ENCODE data around the gene CCDC85B.

CCDC85B gene

GRCh38 chr11:65887723-65888162 is 2.7 kb upstream of the CCDC85B start:
- DNase-seq, result no peak

DNA sequence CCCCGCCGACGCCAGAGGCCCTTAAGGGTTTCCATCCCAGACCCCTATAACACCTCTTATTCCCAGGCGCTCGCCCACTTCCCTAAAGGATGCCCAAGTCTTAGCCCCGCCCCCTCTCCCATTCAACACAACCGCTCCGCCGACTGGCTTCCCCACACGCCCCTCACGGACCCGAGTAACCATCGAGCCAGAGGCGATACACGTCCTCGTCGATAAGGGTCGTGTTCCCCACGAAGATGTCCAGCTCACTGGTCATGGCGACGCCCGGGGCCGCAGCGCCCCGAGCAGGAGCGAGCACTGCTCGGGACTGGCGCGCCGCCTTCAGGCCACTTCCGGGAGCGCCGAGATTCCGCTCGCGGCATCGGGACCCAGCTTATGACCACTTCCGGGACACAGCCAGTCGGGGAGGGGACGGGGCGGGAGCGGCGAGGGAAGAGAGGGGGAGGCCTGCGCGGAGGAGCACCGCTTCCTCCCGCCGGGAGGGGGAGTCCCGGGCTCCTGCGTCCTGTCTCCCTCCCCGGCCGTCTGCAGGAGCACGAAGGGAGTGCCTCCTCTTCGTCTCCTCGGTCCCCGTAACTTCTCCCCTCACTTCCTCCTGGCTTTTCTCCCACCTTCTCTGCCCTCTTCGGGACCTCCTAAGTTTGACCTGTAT is 2.2 kb upstream of the CCDC85B start, which contains the start of gene FIBP:
Gene FIBP (minus strand): TSS at position 309 of the 652 bp plus-strand sequence. CDS start 53 bp downstream, at position 256.
- DNase-seq, result peak; percentile 97 to 98 (median 98)

GRCh38 chr11:65891219-65892136 is 1.0 kb downstream of the CCDC85B start:
- DNase-seq, result peak in 3 of 4 experiments; percentile 47 to 63 (median 58)

GRCh38 chr11:65892137-65892540 is 1.7 kb downstream of the CCDC85B start:
- peak in 1 of 4 experiments; percentile 3 for DNase-seq

DNA sequence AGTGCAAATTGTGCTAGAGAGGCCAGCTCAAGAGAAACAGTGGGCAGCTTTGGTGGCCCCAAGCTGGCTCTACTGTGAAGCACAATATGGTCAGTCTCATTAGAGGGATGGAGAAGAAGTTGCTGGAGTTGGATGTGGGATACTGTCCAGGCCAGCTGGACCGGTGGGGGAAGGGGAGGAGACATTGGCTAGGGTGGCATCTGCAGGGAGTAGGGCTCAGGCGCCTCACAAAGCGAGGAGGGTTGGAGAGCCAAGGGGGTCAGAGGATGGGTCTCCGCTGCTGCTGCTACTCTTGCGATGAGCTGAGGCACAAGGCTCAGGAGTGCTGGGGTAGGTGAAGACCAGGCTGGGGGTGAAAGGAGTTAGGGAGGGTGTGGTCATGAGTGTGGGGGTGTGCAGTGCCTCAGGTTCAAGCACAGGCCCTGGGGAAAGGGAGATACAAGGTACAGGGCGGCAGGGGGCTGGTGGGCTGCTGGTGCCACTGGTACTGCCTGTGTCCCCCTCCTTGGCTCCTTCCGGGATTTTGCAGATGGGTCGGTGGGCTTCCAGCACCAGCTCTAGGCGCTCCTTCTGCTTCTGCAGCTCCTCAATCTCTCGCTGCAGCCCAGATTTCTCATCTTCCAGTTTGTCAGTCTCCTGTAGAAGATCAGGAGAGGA is 2.3 kb downstream of the CCDC85B start:
- DNase-seq, result peak in 1 of 4 experiments; percentile 1

GRCh38 chr11:65894034-65894591 is 3.6 kb downstream of the CCDC85B start:
- DNase-seq, result peak in 3 of 4 experiments; percentile 52 to 76 (median 72)

GRCh38 chr11:65895482-65895981 is 5.1 kb downstream of the CCDC85B start:
- DNase-seq, result no peak

DNA sequence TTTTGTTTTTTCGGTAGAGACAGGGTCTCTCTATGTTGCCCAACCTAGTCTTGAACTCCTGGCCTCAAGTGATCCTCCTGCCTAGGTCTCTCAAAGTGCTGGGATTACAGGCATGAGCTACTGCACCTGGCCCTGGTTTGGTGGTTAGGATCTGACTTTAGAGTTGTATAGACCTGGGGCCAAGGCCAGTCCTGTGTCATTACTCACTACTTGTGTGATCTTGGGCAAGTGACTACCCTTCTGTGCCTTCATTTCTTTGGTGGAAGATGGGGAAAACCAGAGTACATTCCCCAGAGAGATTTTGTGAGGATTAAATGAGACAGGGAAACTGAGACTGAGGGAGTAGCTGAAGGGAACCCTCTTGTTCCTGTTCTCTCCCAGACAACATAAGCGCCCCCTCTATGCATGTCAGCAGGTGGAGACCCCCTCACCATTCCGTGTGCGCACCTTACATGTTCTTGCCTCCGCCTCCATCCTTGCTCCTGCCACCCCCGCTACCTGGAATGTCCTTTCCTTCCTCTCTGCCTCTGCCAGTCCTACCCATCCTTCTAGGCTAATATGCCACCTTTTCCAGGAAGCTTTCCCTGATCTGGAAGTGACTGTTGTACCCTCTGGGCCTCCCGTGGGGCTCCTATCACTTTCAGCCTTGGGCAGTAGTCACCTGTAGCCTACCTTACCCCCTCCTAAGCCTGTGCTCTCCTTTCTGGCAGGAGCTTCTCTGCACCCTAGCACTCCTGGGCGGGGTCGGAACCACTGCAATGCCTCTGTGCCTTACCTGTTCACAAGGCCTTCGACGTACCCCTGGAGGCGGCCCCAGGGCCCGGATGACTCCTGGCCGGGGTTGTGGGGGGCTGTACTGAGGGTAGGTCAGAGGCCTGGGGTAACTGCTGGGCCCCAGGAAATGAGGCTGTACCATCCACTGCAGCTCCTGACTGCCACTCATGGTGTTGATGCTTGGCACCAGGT is 5.8 kb downstream of the CCDC85B start:
- DNase-seq, result no peak

DNA sequence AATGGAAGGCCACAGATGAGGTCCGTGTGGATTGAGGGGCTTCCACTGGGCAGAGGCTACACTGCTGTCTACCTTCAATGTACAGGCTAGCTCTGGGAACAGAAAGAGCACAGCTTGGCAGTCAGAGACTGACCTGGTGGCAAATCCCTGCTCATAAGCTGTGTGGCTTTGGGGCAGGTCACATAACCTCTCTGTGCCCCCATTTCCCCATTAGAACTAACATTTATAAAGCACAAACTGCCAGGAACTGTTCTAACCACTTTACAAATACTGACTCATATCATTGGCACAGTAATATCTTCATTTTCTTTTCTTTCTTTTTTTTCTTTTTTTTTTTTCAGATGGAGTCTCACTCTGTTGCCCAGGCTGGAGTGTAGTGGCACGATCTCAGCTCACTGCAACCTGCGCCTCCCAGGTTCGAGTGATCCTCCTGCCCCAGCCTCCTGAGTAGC is 6.6 kb downstream of the CCDC85B start:
- peak in 1 of 4 experiments; percentile 0 for DNase-seq

DNA sequence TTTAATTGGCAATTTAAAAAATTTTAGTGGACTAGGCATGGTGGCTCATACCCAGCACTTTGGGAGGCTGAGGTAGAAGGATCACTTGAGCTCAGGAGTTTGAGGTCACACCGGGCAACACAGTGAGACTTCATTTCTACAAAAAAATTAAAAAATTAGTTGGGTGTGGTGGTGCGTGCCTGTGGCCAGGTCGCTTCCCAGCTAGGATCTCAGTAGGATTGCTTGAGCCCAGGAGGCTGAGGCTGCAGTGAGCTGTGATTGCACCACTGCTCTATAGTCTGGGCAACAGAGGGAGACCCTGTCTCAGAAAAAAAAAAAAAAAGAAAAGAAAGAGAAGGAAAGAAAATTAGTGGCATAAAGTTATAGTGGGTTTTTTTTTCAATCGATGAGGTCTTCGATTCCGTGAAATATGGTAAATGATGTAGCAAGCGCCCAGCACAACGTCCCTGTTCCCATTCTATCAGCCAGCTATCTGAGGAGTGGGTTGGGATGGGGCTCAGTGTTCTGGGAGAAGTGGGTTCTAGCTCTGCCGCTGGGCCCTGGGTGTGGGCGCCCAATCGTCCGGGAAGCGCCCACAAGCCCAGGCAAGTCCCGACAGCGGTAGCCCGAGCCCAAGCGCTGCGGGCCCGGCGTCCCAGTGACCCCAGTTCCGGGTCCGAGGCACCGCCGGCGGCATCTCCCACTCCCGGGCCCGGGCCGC is 8.3 kb downstream of the CCDC85B start:
- peak in 1 of 4 experiments; percentile 3 for DNase-seq

DNA sequence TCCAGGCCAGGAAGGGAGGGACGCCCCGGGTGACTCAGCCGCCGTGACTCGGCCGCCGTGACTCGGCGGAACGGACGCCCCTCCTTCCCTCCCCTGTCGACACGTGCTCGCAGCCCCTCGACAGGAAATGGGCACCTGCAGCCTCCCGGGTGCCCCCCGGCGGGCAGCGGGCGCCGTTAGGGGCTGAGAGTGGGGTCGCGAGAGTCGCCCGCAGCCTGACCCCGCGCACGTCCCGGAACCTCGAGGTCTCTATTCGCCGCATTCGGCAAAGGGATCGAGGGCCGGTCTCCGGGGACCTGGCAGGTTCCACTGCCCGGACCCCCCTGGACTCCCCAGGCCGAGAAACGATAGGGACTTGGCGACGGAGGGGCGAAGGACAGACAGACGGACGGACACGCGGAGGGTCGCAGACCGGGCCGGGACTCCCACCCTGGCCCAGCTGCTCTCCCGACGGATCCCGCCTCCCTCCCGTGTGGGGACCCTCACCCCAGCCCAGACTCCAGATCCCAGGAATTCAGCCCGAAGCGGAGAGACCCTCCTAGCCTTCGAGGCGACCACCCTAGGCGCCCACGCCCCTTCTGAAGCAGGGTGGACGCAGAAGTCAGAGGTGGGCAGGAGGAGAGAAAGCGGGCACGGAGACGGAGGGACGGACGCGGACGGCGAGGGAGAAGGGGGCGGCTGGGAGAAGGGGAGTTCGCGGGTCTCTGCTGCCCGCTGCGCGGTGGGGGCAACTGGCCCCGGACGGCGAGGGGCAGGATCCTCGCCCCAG is 9.1 kb downstream of the CCDC85B start:
- peak; percentile 73 to 87 (median 81) for DNase-seq

GRCh38 chr11:65900125-65900898 is 9.8 kb downstream of the CCDC85B start, which contains the start of gene FOSL1:
FOSL1 (minus strand) TSS chr11:65900388; CDS start chr11:65900339, 49 bp downstream.
- DNase-seq, result peak; percentile 94 to 97 (median 96)

GRCh38 chr11:65900899-65901180 is 10.4 kb downstream of the CCDC85B start:
- no peak for DNase-seq

DNA sequence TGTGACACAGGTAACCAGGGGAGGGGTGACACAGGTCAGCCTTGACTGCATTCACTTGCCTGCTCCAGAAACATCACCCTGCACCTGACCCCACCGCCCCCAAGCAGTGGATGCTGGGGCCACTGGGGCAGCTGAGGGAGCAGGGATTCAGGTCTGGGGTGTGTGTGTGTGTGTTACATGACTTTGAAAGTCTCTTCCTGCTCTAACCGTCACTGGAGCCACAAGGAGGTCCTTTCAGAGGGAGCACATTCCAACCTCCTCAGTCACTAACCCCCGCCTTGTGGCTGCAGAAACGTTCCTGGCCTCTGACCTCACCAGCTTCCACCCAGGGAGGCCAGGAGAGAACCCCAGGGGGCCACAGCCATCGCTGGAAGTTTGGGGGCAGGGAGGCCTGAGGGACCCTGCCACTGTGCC is 12.6 kb downstream of the CCDC85B start:
- DNase-seq, result no peak

- DNase-seq, result no peak
These were observed 13.2 kb downstream of the CCDC85B start for GRCh38 chr11:65903715-65904114.

DNA sequence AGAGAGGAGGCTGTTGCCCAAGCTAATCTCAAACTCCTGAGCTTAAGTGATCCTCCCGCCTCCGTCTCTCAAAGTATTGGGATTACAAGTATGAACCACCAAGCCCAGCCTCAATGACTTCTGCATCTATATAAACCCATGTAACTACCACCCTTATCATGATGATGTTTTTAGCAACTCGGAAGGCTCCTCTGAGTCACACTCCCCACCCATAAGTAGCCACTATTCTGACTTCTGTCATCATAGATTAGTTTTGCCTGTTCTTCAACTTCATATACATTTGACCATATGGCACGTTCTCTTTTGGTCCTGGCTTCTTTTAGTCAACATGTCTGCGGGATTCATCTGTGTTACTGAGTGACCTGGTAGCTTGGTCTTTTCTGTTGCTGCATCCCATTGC is 16.1 kb downstream of the CCDC85B start:
- peak in 1 of 4 experiments; percentile 1 for DNase-seq

- peak in 1 of 4 experiments; percentile 0 for DNase-seq
These were observed 17.4 kb downstream of the CCDC85B start for GRCh38 chr11:65907878-65908277.

- peak; percentile 43 to 57 (median 52) for DNase-seq
These were observed 21.5 kb downstream of the CCDC85B start for GRCh38 chr11:65911682-65912568.
